ENCODE measurements around the gene TNKS1BP1.

GRCh38 chr11:57277845-57278720 lies 46.7 kb downstream of the TNKS1BP1 start:
- TF ChIP-seq CTCF (IDR thresholded peaks at IDR 0.05) (peak; percentile 40 to 78 (median 68)), POLR2A (IDR thresholded peaks at IDR 0.05) (no peak)
